Breast epithelium (tissue), 4 donors: ENCODE measurements around the gene CNN2. TPM values are rescaled to one million over a fixed set of nuclear protein-coding genes. Genes with fewer than 3 reads are reported as not detected.

Experiments used
- DNase-seq, 2 donors: peaks; one replicate each; pipeline ENCODE4 v3.0.0-alpha.2; 2019; ENCODE audit warnings: low spot score in 2 of 2
- H3K27ac ChIP-seq, 2 donors: fragments of 200-600 bp; sonication (generic) in 1 of 2; one replicate each; pipeline ENCODE4 v1.5.1; 2016 to 2019; ENCODE audit warnings: mild to moderate bottlenecking in 1 of 2
- H3K27me3 ChIP-seq, 2 donors: fragments of 200-600 bp; sonication (generic) in 1 of 2; one replicate each; pipeline versions ENCODE4 v1.5.1 to v1.6.0; 2017 to 2019; ENCODE audit warnings: control low read depth in 1 of 2, mild to moderate bottlenecking in 1 of 2
- H3K36me3 ChIP-seq: fragments of 200-600 bp; one replicate; pipeline ENCODE4 v1.5.1; 2019
- H3K4me1 ChIP-seq, 2 donors: fragments of 200-600 bp; sonication (generic); one replicate each; pipeline ENCODE4 v1.5.1; 2016 to 2019; ENCODE audit warnings: control low read depth in 1 of 2
- H3K4me3 ChIP-seq, 3 donors: fragments of 200-600 bp; sonication (generic); 1 replicate in 2 of 3; 2 replicates in 1 of 3; pipeline ENCODE4 v1.5.1; 2016 to 2019; ENCODE audit warnings: mild to moderate bottlenecking in 3 of 3, moderate library complexity in 2 of 3
- H3K9me3 ChIP-seq, 2 donors: fragments of 200-600 bp; sonication (generic) in 1 of 2; one replicate each; pipeline ENCODE4 v1.5.1; 2016 to 2019; ENCODE audit warnings: control low read depth in 1 of 2
- POLR2A ChIP-seq: fragments of 450-650 bp; IDR thresholded peaks from one replicate; pipeline ENCODE4 v1.6.1; 2016; ENCODE audit warnings: antibody characterized with exemption, mild to moderate bottlenecking, moderate library complexity
- POLR2AphosphoS5 ChIP-seq, 3 donors: sonication (generic); formaldehyde crosslinking; IDR thresholded peaks; one replicate each; pipeline ENCODE4 v1.6.1; 2017; ENCODE audit warnings: antibody characterized with exemption in 3 of 3
- intact Hi-C: fragments of 100-400 bp; cut with DNase I; formaldehyde crosslinking; loops from one replicate; pipeline ENCODE4 v1.15.1; 2023; ENCODE audit warnings: low total_unique reads
- total RNA-seq, 3 donors: library from RNA; depleted of rRNA; stranded (reverse); fragments of >200 nt; gene quantifications; one replicate each; pipeline ENCODE4 v1.1.0, GENCODE V29; 2016
- TF ChIP-seq, protein P1 (sequence below), 3 donors: fragments of 450-650 bp; IDR thresholded peaks; one replicate each; pipeline ENCODE4 v1.5.1; 2016 to 2017; ENCODE audit warnings: antibody characterized with exemption in 3 of 3, mild to moderate bottlenecking in 3 of 3, moderate library complexity in 3 of 3

The CNN2 gene
- 10 to 100 TPM; 70.4 to 74.1 (median 70.7) TPM for total RNA-seq

GRCh38 chr19:1025960-1026782 is at the start of gene CNN2:
CNN2 (plus strand) TSS chr19:1026608; CDS start chr19:1026662, 54 bp downstream.
- Histone ChIP-seq H3K4me3 (peak within 1 kb of the TSS; percentile 93 to 100 (median 98)), H3K36me3 (no peaks in the 10 kb centered on the region), H3K9me3 (no peaks in the 10 kb centered on the region), H3K4me1 (peaks cover 0 to 5% of the 10 kb centered on the region in 2 donors), H3K27me3 (no peaks in the 10 kb centered on the region), H3K27ac (peak within 1 kb of the TSS; percentile 98 to 99)
- TF ChIP-seq POLR2AphosphoS5 (IDR thresholded peaks at IDR 0.05) (peak; percentile 64 to 86 (median 71)), POLR2A (peak; percentile 57)
- TF ChIP-seq, protein P1, sequence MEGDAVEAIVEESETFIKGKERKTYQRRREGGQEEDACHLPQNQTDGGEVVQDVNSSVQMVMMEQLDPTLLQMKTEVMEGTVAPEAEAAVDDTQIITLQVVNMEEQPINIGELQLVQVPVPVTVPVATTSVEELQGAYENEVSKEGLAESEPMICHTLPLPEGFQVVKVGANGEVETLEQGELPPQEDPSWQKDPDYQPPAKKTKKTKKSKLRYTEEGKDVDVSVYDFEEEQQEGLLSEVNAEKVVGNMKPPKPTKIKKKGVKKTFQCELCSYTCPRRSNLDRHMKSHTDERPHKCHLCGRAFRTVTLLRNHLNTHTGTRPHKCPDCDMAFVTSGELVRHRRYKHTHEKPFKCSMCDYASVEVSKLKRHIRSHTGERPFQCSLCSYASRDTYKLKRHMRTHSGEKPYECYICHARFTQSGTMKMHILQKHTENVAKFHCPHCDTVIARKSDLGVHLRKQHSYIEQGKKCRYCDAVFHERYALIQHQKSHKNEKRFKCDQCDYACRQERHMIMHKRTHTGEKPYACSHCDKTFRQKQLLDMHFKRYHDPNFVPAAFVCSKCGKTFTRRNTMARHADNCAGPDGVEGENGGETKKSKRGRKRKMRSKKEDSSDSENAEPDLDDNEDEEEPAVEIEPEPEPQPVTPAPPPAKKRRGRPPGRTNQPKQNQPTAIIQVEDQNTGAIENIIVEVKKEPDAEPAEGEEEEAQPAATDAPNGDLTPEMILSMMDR (IDR thresholded peaks at IDR 0.05), result no peak
- DNase-seq, result peak; percentile 83 to 85
- intact Hi-C loops, result loop anchor here (5.0 kb wide), 1 partner anchor 76 kb away; the partner anchor contains the start of gene GPX4

GRCh38 chr19:977058-977464 is 49.3 kb upstream of the CNN2 start:
- intact Hi-C loops, result no loop called here
- H3K4me1 ChIP-seq, result no peaks in the 10 kb centered on the region
- H3K9me3 ChIP-seq, result no peaks in the 10 kb centered on the region
- H3K4me3 ChIP-seq, result no peak overlapping the region
- no peaks in the 10 kb centered on the region for H3K36me3 ChIP-seq
- DNase-seq, result no peak
- TF ChIP-seq, protein P1 (IDR thresholded peaks at IDR 0.05), result no peak
- TF ChIP-seq POLR2A, result no peak
- no peak for TF ChIP-seq POLR2AphosphoS5 (IDR thresholded peaks at IDR 0.05)
- no peaks in the 10 kb centered on the region for H3K27me3 ChIP-seq
- no peak overlapping the region for H3K27ac ChIP-seq

GRCh38 chr19:979318-979741 is 47.1 kb upstream of the CNN2 start:
- Histone ChIP-seq H3K9me3 (no peaks in the 10 kb centered on the region), H3K36me3 (no peaks in the 10 kb centered on the region), H3K27ac (peak overlapping the region in 1 of 2 donors; percentile 21), H3K4me1 (no peaks in the 10 kb centered on the region), H3K4me3 (peak overlapping the region in 1 of 3 donors; percentile 19), H3K27me3 (no peaks in the 10 kb centered on the region)
- TF ChIP-seq, protein P1 (IDR thresholded peaks at IDR 0.05), result no peak
- no peak for TF ChIP-seq POLR2AphosphoS5 (IDR thresholded peaks at IDR 0.05)
- no peak for TF ChIP-seq POLR2A
- intact Hi-C loops, result no loop called here
- DNase-seq, result no peak

- Histone ChIP-seq H3K27ac (no peak overlapping the region), H3K4me3 (no peak overlapping the region), H3K4me1 (no peaks in the 10 kb centered on the region), H3K27me3 (no peaks in the 10 kb centered on the region), H3K36me3 (no peaks in the 10 kb centered on the region), H3K9me3 (no peaks in the 10 kb centered on the region)
- no peak for DNase-seq
- intact Hi-C loops, result loop anchor here (5.0 to 10.0 kb wide), 2 partner anchors 123 to 226 kb away; partner anchors contain the start of genes CFD and MISP
- TF ChIP-seq POLR2A, result no peak
- TF ChIP-seq POLR2AphosphoS5 (IDR thresholded peaks at IDR 0.05), result no peak
- TF ChIP-seq, protein P1 (IDR thresholded peaks at IDR 0.05), result no peak
Measured at GRCh38 chr19:980133-980998, 46.0 kb upstream of the CNN2 start.
